Neural progenitor cell (in vitro differentiated cells): ENCODE results near the gene MINDY4. TPM values are rescaled to one million over a fixed set of nuclear protein-coding genes. Genes with fewer than 3 reads are reported as not detected.

Experiments used
- DNase-seq: peaks from one replicate; pipeline ENCODE4 v3.0.0-alpha.2; 2016; ENCODE audit warnings: low spot score
- H2AFZ ChIP-seq: fragments of 200-600 bp; sonication (generic); replicated peaks from 2 replicates; pipeline ENCODE4 v1.6.1; 2016; ENCODE audit warnings: antibody characterized with exemption
- H3F3A ChIP-seq: fragments of 200-600 bp; sonication (generic); 2 replicates; pipeline ENCODE4 v1.6.1; 2016; ENCODE audit warnings: antibody characterized with exemption, low read depth
- H3K27ac ChIP-seq: fragments of 200-600 bp; sonication (generic); 2 replicates; pipeline ENCODE4 v1.5.1; 2016; ENCODE audit warnings: mild to moderate bottlenecking
- H3K27me3 ChIP-seq: fragments of 200-600 bp; sonication (generic); 2 replicates; pipeline ENCODE4 v1.6.1; 2016; ENCODE audit warnings: mild to moderate bottlenecking, moderate library complexity
- H3K36me3 ChIP-seq: fragments of 200-600 bp; sonication (generic); 2 replicates; pipeline ENCODE4 v1.5.1; 2016
- H3K4me1 ChIP-seq: fragments of 200-600 bp; sonication (generic); 2 replicates; pipeline ENCODE4 v1.6.1; 2016; ENCODE audit warnings: mixed run types
- H3K4me2 ChIP-seq: fragments of 200-600 bp; sonication (generic); 2 replicates; pipeline ENCODE4 v1.6.1; 2016
- H3K4me3 ChIP-seq: fragments of 200-600 bp; sonication (generic); 2 replicates; pipeline ENCODE4 v1.5.1; 2016
- H3K79me2 ChIP-seq: fragments of 200-600 bp; sonication (generic); 2 replicates; pipeline ENCODE4 v1.6.1; 2016; ENCODE audit warnings: low read depth
- H3K9ac ChIP-seq: fragments of 200-600 bp; sonication (generic); 2 replicates; pipeline ENCODE4 v1.6.1; 2016
- H3K9me3 ChIP-seq: fragments of 200-600 bp; sonication (generic); 2 replicates; pipeline ENCODE4 v1.5.1; 2016; ENCODE audit warnings: low read depth
- H4K20me1 ChIP-seq: fragments of 200-600 bp; sonication (generic); 2 replicates; pipeline ENCODE4 v1.6.1; 2016; ENCODE audit warnings: low read depth
- H3K27ac Mint-ChIP-seq: 3 replicates; pipeline ENCODE4 v1.8.0; 2021; ENCODE audit warnings: mixed read lengths
- H3K27me3 Mint-ChIP-seq: 2 replicates; pipeline ENCODE4 v1.8.0; 2022; ENCODE audit warnings: low read depth, mild to moderate bottlenecking, inconsistent platforms, moderate library complexity, mixed read lengths; ENCODE audit not compliant: insufficient read depth
- H3K36me3 Mint-ChIP-seq: 3 replicates; pipeline ENCODE4 v1.8.0; 2021; ENCODE audit warnings: mixed read lengths
- H3K4me1 Mint-ChIP-seq: 3 replicates; pipeline ENCODE4 v1.8.0; 2021; ENCODE audit warnings: mixed read lengths
- H3K4me3 Mint-ChIP-seq: 3 replicates; pipeline ENCODE4 v1.8.0; 2021; ENCODE audit warnings: mild to moderate bottlenecking, moderate library complexity, mixed read lengths
- H3K9me3 Mint-ChIP-seq: 3 replicates; pipeline ENCODE4 v1.8.0; 2020; ENCODE audit warnings: mixed read lengths
- CTCF ChIP-seq: fragments of 200-600 bp; sonication (generic); IDR thresholded peaks from 2 replicates; pipeline ENCODE4 v1.5.1; 2017; ENCODE audit warnings: antibody characterized with exemption, mild to moderate bottlenecking
- EZH2 ChIP-seq: fragments of 200-600 bp; sonication (generic); IDR thresholded peaks from 2 replicates; pipeline ENCODE4 v1.6.1; 2017; ENCODE audit warnings: antibody characterized with exemption, mild to moderate bottlenecking, moderate library complexity
- EZH2phosphoT487 ChIP-seq: fragments of 200-600 bp; sonication (generic); IDR thresholded peaks from 2 replicates; pipeline ENCODE4 v1.6.1; 2017; ENCODE audit warnings: antibody characterized with exemption
- total RNA-seq: library from RNA; depleted of rRNA; stranded (reverse); fragments of >200 nt; gene quantifications from 2 replicates; pipeline ENCODE4 v1.2.3, GENCODE V29; 2015; ENCODE audit warnings: low replicate concordance

The MINDY4 gene
- 5.2 and 5.9 TPM in 2 replicates for total RNA-seq

GRCh38 chr7:30771174-30771879 is at the start of gene MINDY4:
MINDY4 (plus strand) TSS chr7:30771417; CDS start chr7:30771494, 77 bp downstream.
- Mint-ChIP-seq H3K4me1 (peaks cover 13% of the 10 kb centered on the region), H3K36me3 (no peaks in the 10 kb centered on the region), H3K27me3 (peaks cover 3% of the 10 kb centered on the region), H3K27ac (peak within 1 kb of the TSS; percentile 87), H3K9me3 (no peaks in the 10 kb centered on the region), H3K4me3 (peak within 1 kb of the TSS; percentile 96)
- Histone ChIP-seq H3K9ac (peak within 1 kb of the TSS; percentile 36), H3F3A (no peaks in the 10 kb centered on the region), H4K20me1 (no peaks in the 10 kb centered on the region), H3K27me3 (no peaks in the 10 kb centered on the region), H3K27ac (no peak within 1 kb of the TSS), H3K4me2 (peak within 1 kb of the TSS; percentile 78), H3K79me2 (peaks cover 12% of the 10 kb centered on the region), H3K9me3 (no peaks in the 10 kb centered on the region), H3K4me1 (peaks cover 3% of the 10 kb centered on the region), H3K36me3 (no peaks in the 10 kb centered on the region), H2AFZ (peak within 1 kb of the TSS; percentile 90), H3K4me3 (peak within 1 kb of the TSS; percentile 84)
- TF ChIP-seq EZH2phosphoT487: no peak
- peak; percentile 18 for TF ChIP-seq CTCF
- DNase-seq: peak; percentile 91

GRCh38 chr7:30722187-30722586 is 49.0 kb upstream of the MINDY4 start:
- Mint-ChIP-seq H3K27ac (no peak overlapping the region), H3K27me3 (peaks cover 4% of the 10 kb centered on the region), H3K4me1 (peaks cover 4% of the 10 kb centered on the region), H3K4me3 (no peak overlapping the region), H3K36me3 (peaks cover 2% of the 10 kb centered on the region), H3K9me3 (peaks cover 26% of the 10 kb centered on the region)
- Histone ChIP-seq H3K4me3 (no peak overlapping the region), H3K36me3 (no peaks in the 10 kb centered on the region), H3K27me3 (no peaks in the 10 kb centered on the region), H4K20me1 (no peaks in the 10 kb centered on the region), H2AFZ (no peak overlapping the region), H3K79me2 (no peaks in the 10 kb centered on the region), H3K9me3 (no peaks in the 10 kb centered on the region), H3K27ac (no peak overlapping the region), H3F3A (peaks cover 13% of the 10 kb centered on the region), H3K9ac (no peak overlapping the region), H3K4me1 (peaks cover 6% of the 10 kb centered on the region), H3K4me2 (no peak overlapping the region)
- DNase-seq: no peak
- no peak for TF ChIP-seq EZH2phosphoT487
- no peak for TF ChIP-seq EZH2
- no peak for TF ChIP-seq CTCF

- Mint-ChIP-seq H3K9me3 (peaks cover 24% of the 10 kb centered on the region), H3K4me1 (peaks cover 4% of the 10 kb centered on the region), H3K4me3 (no peak overlapping the region), H3K36me3 (peaks cover 2% of the 10 kb centered on the region), H3K27me3 (peaks cover 4% of the 10 kb centered on the region), H3K27ac (no peak overlapping the region)
- Histone ChIP-seq H3K4me1 (peaks cover 9% of the 10 kb centered on the region), H3K4me2 (no peak overlapping the region), H4K20me1 (no peaks in the 10 kb centered on the region), H3F3A (peaks cover 13% of the 10 kb centered on the region), H3K36me3 (no peaks in the 10 kb centered on the region), H2AFZ (no peak overlapping the region), H3K27ac (no peak overlapping the region), H3K79me2 (no peaks in the 10 kb centered on the region), H3K9ac (no peak overlapping the region), H3K27me3 (no peaks in the 10 kb centered on the region), H3K4me3 (no peak overlapping the region), H3K9me3 (no peaks in the 10 kb centered on the region)
- TF ChIP-seq EZH2phosphoT487 (no peak), CTCF (no peak), EZH2 (no peak)
- no peak for DNase-seq
Observed at GRCh38 chr7:30722671-30723070, 48.5 kb upstream of the MINDY4 start.
